Measurements from ENCODE around the gene CEP72. TPM values are rescaled to one million over a fixed set of nuclear protein-coding genes. Genes with fewer than 3 reads are reported as not detected.

The CEP72 gene
- total RNA-seq, 3 donors from 2014 or later: 1.9 to 10.5 (median 4.3) TPM

DNA sequence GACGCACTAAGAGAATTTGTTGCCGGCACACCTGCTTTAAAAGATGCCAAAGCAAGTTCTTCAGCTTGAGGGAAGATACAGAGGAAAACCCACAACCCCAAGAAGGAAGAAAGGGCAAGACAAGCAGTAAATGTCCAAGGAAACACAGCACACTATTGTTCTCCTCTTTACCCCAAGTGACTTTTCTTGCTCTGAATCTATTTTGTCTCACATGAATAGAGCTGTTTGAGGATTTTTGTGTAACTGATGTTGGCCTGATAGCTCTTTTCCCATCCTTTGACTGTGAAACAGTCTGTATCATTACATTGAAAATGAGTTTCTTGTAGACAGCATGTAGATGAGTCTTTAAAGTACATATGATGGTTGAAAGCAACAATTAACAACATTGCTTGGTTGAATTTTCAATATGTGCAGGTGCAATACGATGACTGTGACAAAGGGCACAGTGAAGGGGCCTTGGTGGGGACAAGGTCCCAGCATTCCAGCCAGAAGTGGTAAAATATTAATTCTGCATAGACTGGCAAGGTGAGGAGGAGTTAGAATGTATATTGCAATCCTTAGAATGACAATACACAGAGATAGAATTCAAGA lies 16.8 kb upstream of the CEP72 start:
- Histone ChIP-seq H3K27ac (no peak overlapping the region), H3K27me3 (peaks cover 4 to 46% of the 10 kb centered on the region in 2 donors), H3K36me3 (no peaks in the 10 kb centered on the region), H3K4me1 (no peaks in the 10 kb centered on the region), H3K4me3 (no peak overlapping the region), H3K9me3 (no peaks in the 10 kb centered on the region)
- intact Hi-C loops (cut with DNase I; ENCODE audit: low total_unique reads): no loop called here
- no peak for DNase-seq (ENCODE audit: low spot score in 2 of 2)
- no peak for TF ChIP-seq POLR2AphosphoS5 (IDR thresholded peaks at IDR 0.05)
- no peak for TF ChIP-seq POLR2A (IDR thresholded peaks at IDR 0.05)
- TF ChIP-seq, protein P1, sequence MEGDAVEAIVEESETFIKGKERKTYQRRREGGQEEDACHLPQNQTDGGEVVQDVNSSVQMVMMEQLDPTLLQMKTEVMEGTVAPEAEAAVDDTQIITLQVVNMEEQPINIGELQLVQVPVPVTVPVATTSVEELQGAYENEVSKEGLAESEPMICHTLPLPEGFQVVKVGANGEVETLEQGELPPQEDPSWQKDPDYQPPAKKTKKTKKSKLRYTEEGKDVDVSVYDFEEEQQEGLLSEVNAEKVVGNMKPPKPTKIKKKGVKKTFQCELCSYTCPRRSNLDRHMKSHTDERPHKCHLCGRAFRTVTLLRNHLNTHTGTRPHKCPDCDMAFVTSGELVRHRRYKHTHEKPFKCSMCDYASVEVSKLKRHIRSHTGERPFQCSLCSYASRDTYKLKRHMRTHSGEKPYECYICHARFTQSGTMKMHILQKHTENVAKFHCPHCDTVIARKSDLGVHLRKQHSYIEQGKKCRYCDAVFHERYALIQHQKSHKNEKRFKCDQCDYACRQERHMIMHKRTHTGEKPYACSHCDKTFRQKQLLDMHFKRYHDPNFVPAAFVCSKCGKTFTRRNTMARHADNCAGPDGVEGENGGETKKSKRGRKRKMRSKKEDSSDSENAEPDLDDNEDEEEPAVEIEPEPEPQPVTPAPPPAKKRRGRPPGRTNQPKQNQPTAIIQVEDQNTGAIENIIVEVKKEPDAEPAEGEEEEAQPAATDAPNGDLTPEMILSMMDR (IDR thresholded peaks at IDR 0.05): no peak

DNA sequence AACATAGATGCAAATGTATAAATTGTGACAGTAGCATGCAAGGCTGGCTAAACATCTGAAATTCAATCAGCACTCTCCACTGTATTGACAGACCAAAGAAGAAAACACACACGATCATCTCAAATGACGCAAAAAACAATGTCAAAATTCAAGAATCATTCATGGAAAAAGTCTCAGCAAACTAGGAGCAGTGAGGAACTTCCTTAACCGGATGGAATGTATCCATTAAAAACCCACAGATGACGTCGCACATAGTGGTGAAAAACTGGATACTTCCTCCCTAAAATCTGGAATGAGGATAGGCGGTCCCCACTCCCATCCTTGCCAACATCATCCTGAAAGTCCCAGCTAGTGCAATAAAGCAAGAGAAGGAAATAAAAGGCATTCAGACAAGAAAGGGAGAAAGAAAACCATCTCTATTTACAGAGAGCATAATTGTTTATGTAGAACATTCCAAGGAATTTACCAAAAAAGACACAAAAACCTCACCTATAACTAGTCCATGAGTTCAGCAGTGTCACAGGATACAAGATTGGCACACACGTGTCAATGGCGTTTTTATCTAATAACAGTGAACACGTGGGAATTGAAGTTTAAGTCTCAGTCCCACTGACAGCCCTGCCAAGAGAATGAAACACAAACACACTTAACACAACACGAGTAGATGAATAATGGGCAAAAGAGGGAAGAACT lies 14.1 kb upstream of the CEP72 start:
- Histone ChIP-seq H3K4me3 (no peak overlapping the region), H3K36me3 (no peaks in the 10 kb centered on the region), H3K4me1 (no peaks in the 10 kb centered on the region), H3K27me3 (peaks cover 4 to 52% of the 10 kb centered on the region in 2 donors), H3K9me3 (no peaks in the 10 kb centered on the region), H3K27ac (no peak overlapping the region)
- TF ChIP-seq, protein P1 (IDR thresholded peaks at IDR 0.05): no peak
- TF ChIP-seq POLR2AphosphoS5 (IDR thresholded peaks at IDR 0.05) (no peak), POLR2A (IDR thresholded peaks at IDR 0.05) (no peak)
- no peak for DNase-seq (ENCODE audit: low spot score in 2 of 2)
- intact Hi-C loops (cut with DNase I; ENCODE audit: low total_unique reads): no loop called here

DNA sequence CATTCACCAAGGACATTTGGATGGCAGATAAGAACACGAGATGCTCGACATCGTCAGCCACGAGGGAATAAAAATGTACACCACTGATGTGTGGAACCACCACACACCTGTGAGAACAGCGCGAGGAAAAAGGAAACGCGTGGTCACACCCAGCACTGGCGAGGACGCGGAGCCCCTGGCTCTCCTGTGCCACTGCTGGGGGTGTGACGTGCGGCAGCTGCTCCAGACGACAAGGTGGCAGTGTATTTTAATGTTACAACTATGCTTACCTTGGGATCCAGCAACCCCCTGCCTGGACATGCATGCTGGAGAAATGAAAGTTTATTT lies 13.6 kb upstream of the CEP72 start:
- intact Hi-C loops (cut with DNase I; ENCODE audit: low total_unique reads): no loop called here
- H3K9me3 ChIP-seq: no peaks in the 10 kb centered on the region
- H3K4me1 ChIP-seq: no peaks in the 10 kb centered on the region
- H3K27me3 ChIP-seq: peaks cover 4 to 52% of the 10 kb centered on the region in 2 donors
- H3K4me3 ChIP-seq: no peak overlapping the region
- no peaks in the 10 kb centered on the region for H3K36me3 ChIP-seq
- no peak overlapping the region for H3K27ac ChIP-seq
- DNase-seq (ENCODE audit: low spot score in 2 of 2): no peak
- TF ChIP-seq POLR2A (IDR thresholded peaks at IDR 0.05) (no peak), POLR2AphosphoS5 (IDR thresholded peaks at IDR 0.05) (no peak)
- TF ChIP-seq, protein P1 (IDR thresholded peaks at IDR 0.05): no peak

DNA sequence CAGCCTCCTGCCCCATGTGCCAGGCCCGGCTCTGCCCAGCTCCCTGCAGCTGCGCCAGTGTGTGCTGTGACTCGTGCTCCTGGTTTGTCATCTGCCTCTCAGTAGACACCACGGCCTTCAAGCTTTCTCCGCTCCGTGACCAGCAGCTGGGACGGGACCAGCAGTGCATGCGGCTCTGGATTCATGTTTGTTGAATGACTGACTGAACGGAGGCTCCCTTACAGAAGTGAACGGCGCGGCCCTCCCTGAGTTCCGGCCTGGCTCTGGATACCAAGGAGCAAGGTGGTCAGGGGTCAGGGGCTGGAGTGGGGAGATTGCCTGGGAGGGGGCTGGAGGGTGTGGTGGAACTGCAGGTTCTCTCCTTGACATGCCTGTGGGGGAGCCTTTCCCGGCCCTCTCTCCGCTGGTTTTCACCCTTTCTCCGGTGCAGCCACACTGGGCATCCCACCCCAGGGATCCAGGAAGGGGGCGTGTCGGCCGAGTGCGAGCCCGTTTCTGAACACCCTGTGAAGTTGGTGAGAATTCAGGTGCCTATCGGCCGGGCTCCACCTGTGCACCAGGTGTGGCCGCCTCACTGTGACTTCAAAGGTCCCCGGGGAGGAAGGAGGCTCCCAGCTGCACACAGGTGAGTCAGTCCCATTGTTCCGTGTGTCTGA lies 11.1 kb upstream of the CEP72 start:
- TF ChIP-seq, protein P1 (IDR thresholded peaks at IDR 0.05): no peak
- TF ChIP-seq POLR2AphosphoS5 (IDR thresholded peaks at IDR 0.05): no peak
- TF ChIP-seq POLR2A (IDR thresholded peaks at IDR 0.05): no peak
- intact Hi-C loops (cut with DNase I; ENCODE audit: low total_unique reads): no loop called here
- no peaks in the 10 kb centered on the region for H3K9me3 ChIP-seq
- H3K4me1 ChIP-seq: no peaks in the 10 kb centered on the region
- no peak overlapping the region for H3K27ac ChIP-seq
- H3K36me3 ChIP-seq: no peaks in the 10 kb centered on the region
- peaks cover 4 to 51% of the 10 kb centered on the region in 2 donors for H3K27me3 ChIP-seq
- no peak overlapping the region for H3K4me3 ChIP-seq
- DNase-seq (ENCODE audit: low spot score in 2 of 2): no peak

Measured in breast epithelium (tissue), 4 donors.